Germinal center (tissue), 1 donor: ENCODE measurements around the gene NOM1.
"Not testable (repeated sequence)": the region's sequence is repeated elsewhere in the genome, so short reads cannot be mapped to it uniquely, and the experiment has no call there.

Experiments used
- DNase-seq: peaks from one replicate; pipeline ENCODE4 v3.0.0; 2012; ENCODE audit warnings: mixed read lengths, low spot score

Gene NOM1

GRCh38 chr7:156949541-156950380 lies at the start of gene NOM1:
Gene NOM1 (plus strand): TSS chr7:156949712. CDS start chr7:156949738, 26 bp downstream.
- peak; percentile 92 for DNase-seq

GRCh38 chr7:156900093-156900492 lies 49.4 kb upstream of the NOM1 start:
- not testable (repeated sequence) for DNase-seq

- DNase-seq = no peak
Observed at GRCh38 chr7:156903232-156903909, 46.1 kb upstream of the NOM1 start.

- no peak for DNase-seq
Observed at GRCh38 chr7:156906200-156906649, 43.3 kb upstream of the NOM1 start.

GRCh38 chr7:156907656-156908055 lies 41.9 kb upstream of the NOM1 start:
- DNase-seq = no peak

- DNase-seq = not testable (repeated sequence)
Observed at GRCh38 chr7:156909574-156910252, 39.8 kb upstream of the NOM1 start.

GRCh38 chr7:156918635-156919034 lies 30.9 kb upstream of the NOM1 start:
- no peak for DNase-seq

- DNase-seq = no peak
Observed at GRCh38 chr7:156919132-156919713, 30.3 kb upstream of the NOM1 start.

GRCh38 chr7:156920076-156920475 lies 29.4 kb upstream of the NOM1 start:
- no peak for DNase-seq

- not testable (repeated sequence) for DNase-seq
Observed at GRCh38 chr7:156920487-156921373, 28.8 kb upstream of the NOM1 start.

GRCh38 chr7:156922304-156922703 lies 27.2 kb upstream of the NOM1 start:
- DNase-seq = not testable (repeated sequence)

- DNase-seq = not testable (repeated sequence)
Observed at GRCh38 chr7:156925821-156926220, 23.7 kb upstream of the NOM1 start.

GRCh38 chr7:156927571-156928405 lies 21.7 kb upstream of the NOM1 start:
- no peak for DNase-seq

GRCh38 chr7:156928406-156928747 lies 21.1 kb upstream of the NOM1 start:
- DNase-seq = no peak

- no peak for DNase-seq
Observed at GRCh38 chr7:156929789-156930539, 19.5 kb upstream of the NOM1 start.

- DNase-seq = no peak
Observed at GRCh38 chr7:156932006-156932405, 17.5 kb upstream of the NOM1 start.

GRCh38 chr7:156935250-156935649 lies 14.3 kb upstream of the NOM1 start:
- no peak for DNase-seq

GRCh38 chr7:156936766-156937165 lies 12.7 kb upstream of the NOM1 start:
- not testable (repeated sequence) for DNase-seq

GRCh38 chr7:156940421-156941122 lies 8.9 kb upstream of the NOM1 start:
- DNase-seq = no peak
